ENCODE results near the gene MAP7.

Gene MAP7

DNA sequence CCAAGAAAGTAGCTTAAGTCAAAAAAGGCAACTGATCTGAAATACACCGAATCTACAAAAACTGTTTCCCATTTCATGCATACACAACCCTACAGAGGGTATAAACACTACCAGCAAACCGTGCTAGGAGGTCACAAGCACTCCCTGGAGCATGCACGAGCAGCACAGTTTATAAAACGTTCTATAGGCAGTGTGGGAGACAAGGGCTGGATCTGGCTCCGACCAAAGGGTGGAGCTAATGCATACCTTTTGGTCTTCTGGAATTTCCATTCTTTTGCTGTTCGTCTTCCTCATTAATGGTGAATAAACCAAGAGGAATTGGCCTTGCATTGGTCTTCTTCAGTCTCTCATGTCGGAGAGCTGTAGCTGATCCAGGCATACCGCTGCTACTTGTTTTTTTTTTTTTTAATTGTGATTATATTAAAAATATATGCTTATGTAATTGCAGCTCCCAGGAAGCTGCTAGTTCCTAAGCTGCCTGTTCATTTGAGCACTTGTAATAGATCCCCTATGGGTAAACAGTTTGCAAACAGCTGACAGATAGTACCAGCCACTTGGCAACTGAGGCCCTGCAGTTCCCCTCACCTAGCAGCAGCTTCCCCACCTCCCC is 24.5 kb downstream of the MAP7 start:
- TF ChIP-seq, protein P1, sequence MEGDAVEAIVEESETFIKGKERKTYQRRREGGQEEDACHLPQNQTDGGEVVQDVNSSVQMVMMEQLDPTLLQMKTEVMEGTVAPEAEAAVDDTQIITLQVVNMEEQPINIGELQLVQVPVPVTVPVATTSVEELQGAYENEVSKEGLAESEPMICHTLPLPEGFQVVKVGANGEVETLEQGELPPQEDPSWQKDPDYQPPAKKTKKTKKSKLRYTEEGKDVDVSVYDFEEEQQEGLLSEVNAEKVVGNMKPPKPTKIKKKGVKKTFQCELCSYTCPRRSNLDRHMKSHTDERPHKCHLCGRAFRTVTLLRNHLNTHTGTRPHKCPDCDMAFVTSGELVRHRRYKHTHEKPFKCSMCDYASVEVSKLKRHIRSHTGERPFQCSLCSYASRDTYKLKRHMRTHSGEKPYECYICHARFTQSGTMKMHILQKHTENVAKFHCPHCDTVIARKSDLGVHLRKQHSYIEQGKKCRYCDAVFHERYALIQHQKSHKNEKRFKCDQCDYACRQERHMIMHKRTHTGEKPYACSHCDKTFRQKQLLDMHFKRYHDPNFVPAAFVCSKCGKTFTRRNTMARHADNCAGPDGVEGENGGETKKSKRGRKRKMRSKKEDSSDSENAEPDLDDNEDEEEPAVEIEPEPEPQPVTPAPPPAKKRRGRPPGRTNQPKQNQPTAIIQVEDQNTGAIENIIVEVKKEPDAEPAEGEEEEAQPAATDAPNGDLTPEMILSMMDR (IDR thresholded peaks at IDR 0.05): no peak

DNA sequence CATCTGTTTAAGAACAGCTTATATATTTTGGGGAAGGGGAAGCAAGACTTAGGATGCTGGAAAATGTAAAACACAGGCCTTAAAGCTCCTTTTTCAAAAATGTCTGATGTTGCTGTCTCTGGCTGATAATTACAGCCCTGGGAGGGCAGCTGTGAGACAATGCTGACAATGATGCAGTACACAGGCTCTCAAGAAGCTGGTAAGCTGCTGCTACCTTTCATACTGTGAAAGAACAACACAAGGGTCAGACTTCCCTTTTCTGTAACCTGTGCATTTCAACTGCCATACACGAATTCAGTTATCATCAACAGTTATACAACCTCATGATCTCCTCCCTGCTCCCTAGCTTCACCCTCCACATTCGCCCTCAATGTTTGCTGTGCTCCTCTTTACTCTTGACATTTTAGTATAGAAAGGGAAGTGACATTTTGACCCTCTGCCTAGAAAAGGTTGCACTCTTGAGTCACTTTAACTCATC is 25.2 kb downstream of the MAP7 start:
- TF ChIP-seq, protein P1 (IDR thresholded peaks at IDR 0.05): no peak

DNA sequence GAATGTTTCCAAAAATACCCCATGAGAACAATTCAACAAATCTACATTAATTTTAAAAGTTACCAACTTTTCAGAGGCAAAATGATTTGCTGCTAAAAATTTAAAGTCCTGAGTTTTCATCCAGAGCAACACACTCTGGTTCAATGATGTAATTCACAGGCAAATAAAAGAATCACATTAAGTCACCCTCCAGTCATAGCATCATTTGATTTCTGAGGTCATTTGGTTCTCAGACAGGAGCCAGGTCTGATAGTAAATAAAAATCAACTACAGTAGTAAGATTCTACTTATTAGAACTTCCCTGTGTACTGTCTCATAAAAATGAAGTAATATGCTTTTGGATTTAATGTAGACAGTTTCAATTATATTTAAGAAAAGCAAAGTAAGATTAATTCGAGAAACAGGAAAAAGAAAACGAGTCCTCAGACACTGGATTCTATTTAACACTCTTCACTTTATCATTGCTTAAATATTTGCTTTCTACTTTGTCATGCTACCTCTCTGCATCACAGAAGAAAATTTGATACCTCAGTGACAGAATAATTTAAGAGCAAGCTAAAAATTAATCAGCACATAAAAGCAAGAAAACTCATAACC is 25.8 kb downstream of the MAP7 start:
- TF ChIP-seq, protein P1 (IDR thresholded peaks at IDR 0.05): no peak

GRCh38 chr6:136523196-136523595 is 27.0 kb downstream of the MAP7 start:
- TF ChIP-seq, protein P1 (IDR thresholded peaks at IDR 0.05): no peak

- TF ChIP-seq, protein P1 (IDR thresholded peaks at IDR 0.05): no peak
Observed at GRCh38 chr6:136522636-136523035, 27.6 kb downstream of the MAP7 start.

DNA sequence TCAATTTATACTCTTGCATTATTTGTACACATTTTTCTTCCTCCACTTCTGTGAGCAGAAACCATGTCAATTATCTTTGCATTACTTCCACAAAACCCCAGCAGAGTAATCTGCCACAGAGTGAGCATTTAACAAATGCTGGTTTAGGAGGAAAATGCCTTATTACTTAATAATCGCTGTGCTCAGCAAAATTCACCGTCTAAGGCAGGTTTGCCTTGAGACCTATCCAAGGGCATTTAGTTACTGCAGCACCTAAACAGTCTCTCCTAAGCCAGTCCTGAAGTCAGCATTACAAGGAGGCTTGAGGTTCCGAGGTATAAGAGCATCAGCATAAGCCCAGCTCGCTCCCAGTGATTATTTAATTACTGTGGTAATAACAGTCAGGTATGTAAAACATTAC is 28.3 kb downstream of the MAP7 start:
- TF ChIP-seq, protein P1 (IDR thresholded peaks at IDR 0.05): no peak

GRCh38 chr6:136521427-136521826 is 28.8 kb downstream of the MAP7 start:
- TF ChIP-seq, protein P1 (IDR thresholded peaks at IDR 0.05): no peak

Measured in LNCAP (cell line).